ENCODE results near the gene SERPINE1.

SERPINE1 gene

DNA sequence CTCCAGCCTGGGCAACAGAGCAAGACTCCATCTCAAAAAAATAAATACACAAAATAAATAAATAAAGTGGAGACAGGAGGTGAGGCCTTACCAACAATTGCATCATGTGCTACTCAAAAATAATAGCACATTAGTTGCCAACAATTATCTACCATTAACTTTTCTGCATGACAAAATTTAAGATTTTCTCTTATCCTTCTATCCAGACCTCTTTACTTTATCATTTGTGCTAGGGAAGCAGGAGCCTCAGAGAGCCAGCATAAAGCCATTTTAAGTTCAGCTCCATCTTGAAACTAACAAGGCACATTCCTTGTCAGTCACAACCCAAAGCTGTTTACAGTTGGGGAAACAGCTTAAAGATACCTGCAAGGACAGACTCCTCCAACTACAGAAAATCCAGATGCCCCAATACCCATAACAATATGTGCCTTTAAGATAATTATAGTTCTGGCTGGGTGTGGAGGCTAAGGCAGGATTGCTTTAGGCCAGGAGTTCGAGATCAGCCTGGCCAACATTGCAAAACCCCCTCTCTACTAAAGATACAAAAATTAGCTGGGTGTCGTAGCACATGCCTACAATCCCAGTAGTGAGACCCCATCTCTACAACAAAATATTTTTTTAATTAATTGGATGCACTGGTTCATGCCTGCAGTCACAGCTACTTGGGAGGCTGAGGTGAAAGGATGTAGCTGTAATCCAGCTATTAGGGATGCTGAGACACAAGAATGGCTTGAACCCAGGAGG lies 25.2 kb downstream of the SERPINE1 start:
- TF ChIP-seq, protein P1, sequence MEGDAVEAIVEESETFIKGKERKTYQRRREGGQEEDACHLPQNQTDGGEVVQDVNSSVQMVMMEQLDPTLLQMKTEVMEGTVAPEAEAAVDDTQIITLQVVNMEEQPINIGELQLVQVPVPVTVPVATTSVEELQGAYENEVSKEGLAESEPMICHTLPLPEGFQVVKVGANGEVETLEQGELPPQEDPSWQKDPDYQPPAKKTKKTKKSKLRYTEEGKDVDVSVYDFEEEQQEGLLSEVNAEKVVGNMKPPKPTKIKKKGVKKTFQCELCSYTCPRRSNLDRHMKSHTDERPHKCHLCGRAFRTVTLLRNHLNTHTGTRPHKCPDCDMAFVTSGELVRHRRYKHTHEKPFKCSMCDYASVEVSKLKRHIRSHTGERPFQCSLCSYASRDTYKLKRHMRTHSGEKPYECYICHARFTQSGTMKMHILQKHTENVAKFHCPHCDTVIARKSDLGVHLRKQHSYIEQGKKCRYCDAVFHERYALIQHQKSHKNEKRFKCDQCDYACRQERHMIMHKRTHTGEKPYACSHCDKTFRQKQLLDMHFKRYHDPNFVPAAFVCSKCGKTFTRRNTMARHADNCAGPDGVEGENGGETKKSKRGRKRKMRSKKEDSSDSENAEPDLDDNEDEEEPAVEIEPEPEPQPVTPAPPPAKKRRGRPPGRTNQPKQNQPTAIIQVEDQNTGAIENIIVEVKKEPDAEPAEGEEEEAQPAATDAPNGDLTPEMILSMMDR (IDR thresholded peaks at IDR 0.05; ENCODE audit: control insufficient read depth, insufficient read depth, low read depth, low read length, missing control alignments): no peak
- H3K4me3 ChIP-seq (ENCODE audit: control insufficient read depth, low read depth, low read length): no peak overlapping the region
- DNase-seq (ENCODE audit: low read depth): no peak

GRCh38 chr7:101153969-101154692 lies 27.2 kb downstream of the SERPINE1 start, which contains the start of gene AP1S1:
Gene AP1S1, plus strand, starts transcription at chr7:101154476. Its CDS starts 39 bp downstream, at chr7:101154515.
- TF ChIP-seq, protein P1 (IDR thresholded peaks at IDR 0.05; ENCODE audit: control insufficient read depth, insufficient read depth, low read depth, low read length, missing control alignments): no peak
- no peak for DNase-seq (ENCODE audit: low read depth)
- H3K4me3 ChIP-seq (ENCODE audit: control insufficient read depth, low read depth, low read length): peak within 1 kb of the TSS; percentile 99

- H3K4me3 ChIP-seq (ENCODE audit: control insufficient read depth, low read depth, low read length): peak overlapping the region; percentile 99
- DNase-seq (ENCODE audit: low read depth): no peak
- TF ChIP-seq, protein P1 (IDR thresholded peaks at IDR 0.05; ENCODE audit: control insufficient read depth, insufficient read depth, low read depth, low read length, missing control alignments): no peak
These were observed 27.8 kb downstream of the SERPINE1 start for GRCh38 chr7:101154693-101155102.

DNA sequence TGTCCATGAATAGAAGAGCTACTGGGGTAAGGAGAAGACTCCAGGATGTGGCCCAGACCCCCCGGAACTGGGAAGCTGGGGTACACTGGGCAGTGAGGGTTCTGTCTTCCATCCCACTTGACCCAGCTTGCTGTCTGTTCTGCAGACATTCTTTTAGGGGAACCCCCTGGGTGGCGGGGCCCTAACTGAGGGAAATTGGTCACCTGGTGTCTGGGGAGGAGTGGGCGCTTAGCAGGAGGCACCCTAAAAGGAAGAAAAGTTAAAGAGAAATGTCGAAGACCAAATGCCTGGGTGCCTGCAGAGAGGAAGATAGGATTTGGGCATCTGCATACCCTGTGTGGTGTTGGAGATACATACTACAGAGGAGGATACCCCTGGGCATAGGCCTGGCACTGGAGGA lies 28.4 kb downstream of the SERPINE1 start:
- TF ChIP-seq, protein P1 (IDR thresholded peaks at IDR 0.05; ENCODE audit: control insufficient read depth, insufficient read depth, low read depth, low read length, missing control alignments): no peak
- H3K4me3 ChIP-seq (ENCODE audit: control insufficient read depth, low read depth, low read length): peak overlapping the region; percentile 99
- DNase-seq (ENCODE audit: low read depth): no peak

GRCh38 chr7:101156277-101156676 lies 29.4 kb downstream of the SERPINE1 start:
- TF ChIP-seq, protein P1 (IDR thresholded peaks at IDR 0.05; ENCODE audit: control insufficient read depth, insufficient read depth, low read depth, low read length, missing control alignments): peak; percentile 39
- no peak for DNase-seq (ENCODE audit: low read depth)
- H3K4me3 ChIP-seq (ENCODE audit: control insufficient read depth, low read depth, low read length): no peak overlapping the region

GRCh38 chr7:101156866-101157589 lies 30.1 kb downstream of the SERPINE1 start:
- DNase-seq (ENCODE audit: low read depth): no peak
- no peak overlapping the region for H3K4me3 ChIP-seq (ENCODE audit: control insufficient read depth, low read depth, low read length)
- TF ChIP-seq, protein P1 (IDR thresholded peaks at IDR 0.05; ENCODE audit: control insufficient read depth, insufficient read depth, low read depth, low read length, missing control alignments): no peak

Data from AG09309 (cell line).